ENCODE results near the gene RNASE8. TPM values are rescaled to one million over a fixed set of nuclear protein-coding genes. Genes with fewer than 3 reads are reported as not detected.
A peak's percentile ranks its signal among the peaks of the same experiment; 100 is the strongest.

RNASE8 gene
- total RNA-seq, 1 experiment from 2014 or later = not detected

- no peak for DNase-seq
- Histone ChIP-seq H3K9me3 (replicated peaks) (no peaks in the 10 kb centered on the region), H3K4me1 (no peaks in the 10 kb centered on the region), H3K27me3 (no peaks in the 10 kb centered on the region), H3K36me3 (peaks cover 33% of the 10 kb centered on the region), H3K27ac (no peak overlapping the region), H3K4me3 (no peak overlapping the region)
Observed at GRCh38 chr14:21083565-21084325, 26.1 kb downstream of the RNASE8 start.

GRCh38 chr14:21084396-21084795 is 26.8 kb downstream of the RNASE8 start:
- Histone ChIP-seq H3K4me3 (no peak overlapping the region), H3K36me3 (peaks cover 31% of the 10 kb centered on the region), H3K4me1 (no peaks in the 10 kb centered on the region), H3K9me3 (replicated peaks) (no peaks in the 10 kb centered on the region), H3K27ac (no peak overlapping the region), H3K27me3 (no peaks in the 10 kb centered on the region)
- no peak for DNase-seq

- no peak for DNase-seq
- Histone ChIP-seq H3K27me3 (no peaks in the 10 kb centered on the region), H3K4me1 (no peaks in the 10 kb centered on the region), H3K27ac (no peak overlapping the region), H3K36me3 (peaks cover 35% of the 10 kb centered on the region), H3K4me3 (no peak overlapping the region), H3K9me3 (replicated peaks) (no peaks in the 10 kb centered on the region)
Observed at GRCh38 chr14:21084998-21085853, 27.6 kb downstream of the RNASE8 start.

GRCh38 chr14:21086908-21087293 is 29.3 kb downstream of the RNASE8 start:
- peaks cover 35% of the 10 kb centered on the region for H3K36me3 ChIP-seq
- no peaks in the 10 kb centered on the region for H3K4me1 ChIP-seq
- H3K9me3 ChIP-seq (replicated peaks) = no peaks in the 10 kb centered on the region
- H3K4me3 ChIP-seq = no peak overlapping the region
- H3K27ac ChIP-seq = no peak overlapping the region
- no peak for DNase-seq
- no peaks in the 10 kb centered on the region for H3K27me3 ChIP-seq

- Histone ChIP-seq H3K4me1 (no peaks in the 10 kb centered on the region), H3K9me3 (replicated peaks) (no peaks in the 10 kb centered on the region), H3K27me3 (no peaks in the 10 kb centered on the region), H3K4me3 (no peak overlapping the region), H3K27ac (no peak overlapping the region), H3K36me3 (peaks cover 30% of the 10 kb centered on the region)
- no peak for DNase-seq
Observed at GRCh38 chr14:21087294-21088091, 29.9 kb downstream of the RNASE8 start.

- H3K9me3 ChIP-seq (replicated peaks) = no peaks in the 10 kb centered on the region
- no peak for DNase-seq
- H3K4me3 ChIP-seq = no peak overlapping the region
- H3K4me1 ChIP-seq = peaks cover 3% of the 10 kb centered on the region; the same call in 1 of the 2 replicates
- H3K27ac ChIP-seq = no peak overlapping the region
- H3K27me3 ChIP-seq = no peaks in the 10 kb centered on the region
- H3K36me3 ChIP-seq = peaks cover 22% of the 10 kb centered on the region
Observed at GRCh38 chr14:21088687-21089086, 31.1 kb downstream of the RNASE8 start.

GRCh38 chr14:21089271-21089670 is 31.6 kb downstream of the RNASE8 start:
- Histone ChIP-seq H3K27ac (no peak overlapping the region), H3K27me3 (no peaks in the 10 kb centered on the region), H3K36me3 (peaks cover 20% of the 10 kb centered on the region), H3K9me3 (replicated peaks) (no peaks in the 10 kb centered on the region), H3K4me3 (no peak overlapping the region), H3K4me1 (peaks cover 7% of the 10 kb centered on the region; the same call in 1 of the 2 replicates)
- no peak for DNase-seq

GRCh38 chr14:21089877-21090193 is 32.2 kb downstream of the RNASE8 start:
- Histone ChIP-seq H3K36me3 (peaks cover 18% of the 10 kb centered on the region), H3K27me3 (no peaks in the 10 kb centered on the region), H3K27ac (no peak overlapping the region), H3K4me1 (peaks cover 7% of the 10 kb centered on the region; the same call in 1 of the 2 replicates), H3K4me3 (no peak overlapping the region), H3K9me3 (replicated peaks) (no peaks in the 10 kb centered on the region)
- no peak for DNase-seq

- H3K36me3 ChIP-seq = peaks cover 18% of the 10 kb centered on the region
- no peak overlapping the region for H3K4me3 ChIP-seq
- no peak overlapping the region for H3K27ac ChIP-seq
- H3K4me1 ChIP-seq = peaks cover 7% of the 10 kb centered on the region; the same call in 1 of the 2 replicates
- H3K9me3 ChIP-seq (replicated peaks) = no peaks in the 10 kb centered on the region
- H3K27me3 ChIP-seq = no peaks in the 10 kb centered on the region
- no peak for DNase-seq
Observed at GRCh38 chr14:21090194-21090939, 32.7 kb downstream of the RNASE8 start.

GRCh38 chr14:21090940-21091663 is 33.5 kb downstream of the RNASE8 start:
- DNase-seq = no peak
- Histone ChIP-seq H3K36me3 (peaks cover 18% of the 10 kb centered on the region), H3K27me3 (no peaks in the 10 kb centered on the region), H3K9me3 (replicated peaks) (no peaks in the 10 kb centered on the region), H3K4me1 (peaks cover 7% of the 10 kb centered on the region; the same call in 1 of the 2 replicates), H3K27ac (no peak overlapping the region), H3K4me3 (no peak overlapping the region)

- H3K4me1 ChIP-seq = peaks cover 7% of the 10 kb centered on the region; the same call in 1 of the 2 replicates
- DNase-seq = no peak
- H3K27me3 ChIP-seq = no peaks in the 10 kb centered on the region
- no peaks in the 10 kb centered on the region for H3K9me3 ChIP-seq (replicated peaks)
- peaks cover 16% of the 10 kb centered on the region for H3K36me3 ChIP-seq
- no peak overlapping the region for H3K27ac ChIP-seq
- H3K4me3 ChIP-seq = no peak overlapping the region
Observed at GRCh38 chr14:21091821-21092272, 34.2 kb downstream of the RNASE8 start.

GRCh38 chr14:21092273-21093011 is 34.8 kb downstream of the RNASE8 start:
- Histone ChIP-seq H3K36me3 (peaks cover 13% of the 10 kb centered on the region), H3K4me1 (peaks cover 7% of the 10 kb centered on the region; the same call in 1 of the 2 replicates), H3K4me3 (no peak overlapping the region), H3K9me3 (replicated peaks) (no peaks in the 10 kb centered on the region), H3K27ac (no peak overlapping the region), H3K27me3 (no peaks in the 10 kb centered on the region)
- peak; percentile 54 to 69 for DNase-seq

- DNase-seq = no peak
- Histone ChIP-seq H3K27me3 (no peaks in the 10 kb centered on the region), H3K36me3 (peaks cover 7% of the 10 kb centered on the region), H3K4me3 (no peak overlapping the region), H3K4me1 (peaks cover 7% of the 10 kb centered on the region; the same call in 1 of the 2 replicates), H3K9me3 (replicated peaks) (no peaks in the 10 kb centered on the region), H3K27ac (no peak overlapping the region)
Observed at GRCh38 chr14:21093018-21093417, 35.4 kb downstream of the RNASE8 start.

Data from SJCRH30 (cell line).